Left colon (tissue), 2 donors: Measurements from ENCODE around the gene ADD2. TPM values are rescaled to one million over a fixed set of nuclear protein-coding genes. Genes with fewer than 3 reads are reported as not detected.
A peak's percentile ranks its signal among the peaks of the same experiment; 100 is the strongest.
"Not testable (repeated sequence)": the region's sequence is repeated elsewhere in the genome, so short reads cannot be mapped to it uniquely, and the experiment has no call there.

Source experiments
- ATAC-seq: fragments of 200-7000 bp; cut with Tn5 transposase; one replicate; pipeline ENCODE4 v1.9.1; 2020; ENCODE audit warnings: mild to moderate bottlenecking, moderate library complexity
- DNase-seq, 2 donors: peaks; one replicate each; pipeline ENCODE4 v3.0.0-alpha.2; 2020
- intact Hi-C, 2 donors: fragments of 100-400 bp; cut with DNase I in 1 of 2; cut with micrococcal nuclease in 1 of 2; formaldehyde crosslinking; loops; one replicate each; pipeline versions ENCODE4 v1.11.2 to v1.14.0; 2022; cut with DNase I, micrococcal nuclease
- total RNA-seq, 2 donors: library from RNA; stranded (reverse); fragmentation: NEBNext Ultra II Directional; extraction: Animal tissue kit (Norgen Biotek cat#: 25700); gene quantifications; one replicate each; pipeline ENCODE4 v1.2.1, GENCODE V29; 2021
- donor health status: DM: no; HTN: no; CAD: no.
- donor health status: DM: yes; HTN: yes; CAD: no.

ADD2 gene
- total RNA-seq, 2 donors from 2014 or later = 0.21 to 0.61 TPM

GRCh38 chr2:70659551-70659950 lies 108.4 kb downstream of the ADD2 start:
- intact Hi-C loops = no loop called here
- ATAC-seq = no peak
- no peak for DNase-seq

- no peak for ATAC-seq
- DNase-seq = no peak
- intact Hi-C loops = no loop called here
These were observed 109.5 kb downstream of the ADD2 start for GRCh38 chr2:70658476-70658875.

GRCh38 chr2:70657246-70657645 lies 110.8 kb downstream of the ADD2 start:
- intact Hi-C loops = no loop called here
- DNase-seq (no peak), ATAC-seq (no peak)

- ATAC-seq (no peak), DNase-seq (no peak)
- intact Hi-C loops = no loop called here
These were observed 111.5 kb downstream of the ADD2 start for GRCh38 chr2:70656421-70657010.

GRCh38 chr2:70655786-70656185 lies 112.2 kb downstream of the ADD2 start:
- DNase-seq (no peak), ATAC-seq (no peak)
- intact Hi-C loops = no loop called here

- ATAC-seq, DNase-seq, intact Hi-C loops: not testable (repeated sequence)
These were observed 112.8 kb downstream of the ADD2 start for GRCh38 chr2:70655211-70655610.

- ATAC-seq = no peak
- intact Hi-C loops = no loop called here
- DNase-seq = no peak
These were observed 116.3 kb downstream of the ADD2 start for GRCh38 chr2:70651727-70652126.

- ATAC-seq = no peak
- intact Hi-C loops = no loop called here
- DNase-seq = no peak
These were observed 117.0 kb downstream of the ADD2 start for GRCh38 chr2:70651014-70651413.

GRCh38 chr2:70648961-70649360 lies 119.0 kb downstream of the ADD2 start:
- ATAC-seq (no peak), DNase-seq (no peak)
- intact Hi-C loops = no loop called here

GRCh38 chr2:70647873-70648481 lies 120.0 kb downstream of the ADD2 start:
- peak; percentile 37 to 80 for DNase-seq
- intact Hi-C loops = no loop called here
- peak; percentile 76 for ATAC-seq

GRCh38 chr2:70646420-70646818 lies 121.6 kb downstream of the ADD2 start:
- DNase-seq = peak in 1 of 2 donors; percentile 18
- intact Hi-C loops = no loop called here

GRCh38 chr2:70645733-70646419 lies 122.1 kb downstream of the ADD2 start:
- intact Hi-C loops = no loop called here
- ATAC-seq (peak; percentile 73), DNase-seq (peak in 1 of 2 donors; percentile 18)

More at GRCh38 chr2:70646420-70646818, 121.6 kb downstream of the ADD2 start:
- ATAC-seq = peak; percentile 82

- intact Hi-C loops = no loop called here
- ATAC-seq = peak; percentile 48
- DNase-seq = peak in 1 of 2 donors; percentile 32
These were observed 124.3 kb downstream of the ADD2 start for GRCh38 chr2:70643715-70644114.

GRCh38 chr2:70641263-70641784 lies 126.7 kb downstream of the ADD2 start:
- intact Hi-C loops = no loop called here
- no peak for DNase-seq
- no peak for ATAC-seq

- intact Hi-C loops = no loop called here
- DNase-seq = no peak
- no peak for ATAC-seq
These were observed 128.1 kb downstream of the ADD2 start for GRCh38 chr2:70639841-70640436.

- intact Hi-C loops = no loop called here
- ATAC-seq = no peak
- no peak for DNase-seq
These were observed 129.4 kb downstream of the ADD2 start for GRCh38 chr2:70638561-70638960.

- no peak for ATAC-seq
- intact Hi-C loops = no loop called here
These were observed 134.5 kb downstream of the ADD2 start for GRCh38 chr2:70633508-70633907.

GRCh38 chr2:70632966-70633365 lies 135.0 kb downstream of the ADD2 start:
- DNase-seq (no peak), ATAC-seq (no peak)
- intact Hi-C loops = no loop called here

More at GRCh38 chr2:70633508-70633907, 134.5 kb downstream of the ADD2 start:
- no peak for DNase-seq

GRCh38 chr2:70632388-70632787 lies 135.6 kb downstream of the ADD2 start:
- intact Hi-C loops = no loop called here
- ATAC-seq (no peak), DNase-seq (no peak)

- ATAC-seq (no peak), DNase-seq (no peak)
- intact Hi-C loops = no loop called here
These were observed 137.2 kb downstream of the ADD2 start for GRCh38 chr2:70630761-70631160.
